Peyer's patch (tissue), 4 donors: ENCODE measurements around the gene SEMA5B. TPM values are rescaled to one million over a fixed set of nuclear protein-coding genes. Genes with fewer than 3 reads are reported as not detected.

ENCODE experiments used
- DNase-seq, 3 donors: peaks; one replicate each; pipeline ENCODE4 v3.0.0-alpha.2; 2017 to 2019
- H3K27ac ChIP-seq, 4 donors: fragments of 200-600 bp; sonication (generic); one replicate each; pipeline ENCODE4 v1.5.1; 2016 to 2019
- H3K27me3 ChIP-seq, 2 donors: fragments of 200-600 bp; sonication (generic); one replicate each; pipeline ENCODE4 v1.5.1; 2019
- H3K36me3 ChIP-seq, 3 donors: fragments of 200-600 bp; sonication (generic); one replicate each; pipeline ENCODE4 v1.5.1; 2016 to 2019
- H3K4me1 ChIP-seq, 4 donors: fragments of 200-600 bp; sonication (generic); one replicate each; pipeline ENCODE4 v1.5.1; 2016 to 2019
- H3K4me3 ChIP-seq, 4 donors: fragments of 200-600 bp; sonication (generic); 1 replicate in 3 of 4; 2 replicates in 1 of 4; pipeline ENCODE4 v1.5.1; 2016 to 2019; ENCODE audit warnings: mild to moderate bottlenecking in 1 of 4
- H3K9me3 ChIP-seq, 4 donors: fragments of 200-600 bp; sonication (generic); one replicate each; pipeline ENCODE4 v1.5.1; 2016 to 2019; ENCODE audit warnings: mild to moderate bottlenecking in 1 of 4
- POLR2A ChIP-seq, 2 donors: fragments of 450-650 bp; IDR thresholded peaks; one replicate each; pipeline ENCODE4 v1.5.1; 2017; ENCODE audit warnings: antibody characterized with exemption in 2 of 2, mild to moderate bottlenecking in 2 of 2, moderate library complexity in 2 of 2
- total RNA-seq, 4 donors: library from RNA; depleted of rRNA; stranded (reverse); fragments of >200 nt; gene quantifications; one replicate each; pipeline ENCODE4 v1.1.0, GENCODE V29; 2016
- TF ChIP-seq, protein P1 (sequence below), 6 experiments: fragments of 450-650 bp in 4 of 6; fragments of 200-600 bp in 2 of 6; sonication (generic) in 1 of 6; IDR thresholded peaks; one replicate each; pipeline ENCODE4 v1.5.1; 2017 to 2019; ENCODE audit warnings: antibody characterized with exemption in 6 of 6, mild to moderate bottlenecking in 3 of 6, moderate library complexity in 1 of 6

The SEMA5B gene
- total RNA-seq, 4 donors from 2014 or later: 0.54 to 6.8 (median 2.5) TPM; not detected in 1

GRCh38 chr3:123054109-123054778, 26.7 kb upstream of the SEMA5B start:
- no peak overlapping the region for H3K4me3 ChIP-seq
- no peaks in the 10 kb centered on the region for H3K4me1 ChIP-seq
- no peak for TF ChIP-seq POLR2A (IDR thresholded peaks at IDR 0.05)
- TF ChIP-seq, protein P1, sequence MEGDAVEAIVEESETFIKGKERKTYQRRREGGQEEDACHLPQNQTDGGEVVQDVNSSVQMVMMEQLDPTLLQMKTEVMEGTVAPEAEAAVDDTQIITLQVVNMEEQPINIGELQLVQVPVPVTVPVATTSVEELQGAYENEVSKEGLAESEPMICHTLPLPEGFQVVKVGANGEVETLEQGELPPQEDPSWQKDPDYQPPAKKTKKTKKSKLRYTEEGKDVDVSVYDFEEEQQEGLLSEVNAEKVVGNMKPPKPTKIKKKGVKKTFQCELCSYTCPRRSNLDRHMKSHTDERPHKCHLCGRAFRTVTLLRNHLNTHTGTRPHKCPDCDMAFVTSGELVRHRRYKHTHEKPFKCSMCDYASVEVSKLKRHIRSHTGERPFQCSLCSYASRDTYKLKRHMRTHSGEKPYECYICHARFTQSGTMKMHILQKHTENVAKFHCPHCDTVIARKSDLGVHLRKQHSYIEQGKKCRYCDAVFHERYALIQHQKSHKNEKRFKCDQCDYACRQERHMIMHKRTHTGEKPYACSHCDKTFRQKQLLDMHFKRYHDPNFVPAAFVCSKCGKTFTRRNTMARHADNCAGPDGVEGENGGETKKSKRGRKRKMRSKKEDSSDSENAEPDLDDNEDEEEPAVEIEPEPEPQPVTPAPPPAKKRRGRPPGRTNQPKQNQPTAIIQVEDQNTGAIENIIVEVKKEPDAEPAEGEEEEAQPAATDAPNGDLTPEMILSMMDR (IDR thresholded peaks at IDR 0.05): no peak
- H3K9me3 ChIP-seq: no peaks in the 10 kb centered on the region
- no peaks in the 10 kb centered on the region for H3K36me3 ChIP-seq
- no peak overlapping the region for H3K27ac ChIP-seq
- DNase-seq: no peak
- H3K27me3 ChIP-seq: no peaks in the 10 kb centered on the region

DNA sequence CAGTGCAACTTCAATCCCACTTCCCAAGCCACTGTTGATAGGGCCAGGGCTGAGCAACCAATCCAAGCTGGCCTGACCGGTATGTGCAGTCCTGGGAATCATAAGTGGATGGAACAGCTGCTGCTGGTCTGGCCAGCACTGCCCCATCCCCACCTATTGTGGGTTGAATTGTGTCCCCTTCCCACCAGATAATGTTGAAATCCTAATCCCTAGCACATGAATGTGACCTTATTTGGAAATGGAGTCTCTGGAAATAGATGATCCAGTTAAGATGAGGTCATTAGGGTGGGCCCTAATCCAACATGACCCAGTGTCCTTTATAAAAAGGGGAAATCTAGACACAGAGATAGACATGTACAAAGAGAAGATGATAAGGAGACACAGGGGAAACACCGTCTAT, 25.5 kb upstream of the SEMA5B start:
- Histone ChIP-seq H3K27me3 (no peaks in the 10 kb centered on the region), H3K36me3 (no peaks in the 10 kb centered on the region), H3K27ac (peak overlapping the region in 1 of 4 donors; percentile 22), H3K4me1 (no peaks in the 10 kb centered on the region), H3K9me3 (no peaks in the 10 kb centered on the region), H3K4me3 (no peak overlapping the region)
- DNase-seq: no peak
- TF ChIP-seq POLR2A (IDR thresholded peaks at IDR 0.05): no peak
- TF ChIP-seq, protein P1 (IDR thresholded peaks at IDR 0.05): no peak

GRCh38 chr3:123050666-123051065, 23.1 kb upstream of the SEMA5B start:
- TF ChIP-seq, protein P1 (IDR thresholded peaks at IDR 0.05): no peak
- TF ChIP-seq POLR2A (IDR thresholded peaks at IDR 0.05): no peak
- H3K36me3 ChIP-seq: no peaks in the 10 kb centered on the region
- H3K27ac ChIP-seq: no peak overlapping the region
- no peaks in the 10 kb centered on the region for H3K27me3 ChIP-seq
- no peaks in the 10 kb centered on the region for H3K4me1 ChIP-seq
- no peak for DNase-seq
- no peak overlapping the region for H3K4me3 ChIP-seq
- H3K9me3 ChIP-seq: no peaks in the 10 kb centered on the region

DNA sequence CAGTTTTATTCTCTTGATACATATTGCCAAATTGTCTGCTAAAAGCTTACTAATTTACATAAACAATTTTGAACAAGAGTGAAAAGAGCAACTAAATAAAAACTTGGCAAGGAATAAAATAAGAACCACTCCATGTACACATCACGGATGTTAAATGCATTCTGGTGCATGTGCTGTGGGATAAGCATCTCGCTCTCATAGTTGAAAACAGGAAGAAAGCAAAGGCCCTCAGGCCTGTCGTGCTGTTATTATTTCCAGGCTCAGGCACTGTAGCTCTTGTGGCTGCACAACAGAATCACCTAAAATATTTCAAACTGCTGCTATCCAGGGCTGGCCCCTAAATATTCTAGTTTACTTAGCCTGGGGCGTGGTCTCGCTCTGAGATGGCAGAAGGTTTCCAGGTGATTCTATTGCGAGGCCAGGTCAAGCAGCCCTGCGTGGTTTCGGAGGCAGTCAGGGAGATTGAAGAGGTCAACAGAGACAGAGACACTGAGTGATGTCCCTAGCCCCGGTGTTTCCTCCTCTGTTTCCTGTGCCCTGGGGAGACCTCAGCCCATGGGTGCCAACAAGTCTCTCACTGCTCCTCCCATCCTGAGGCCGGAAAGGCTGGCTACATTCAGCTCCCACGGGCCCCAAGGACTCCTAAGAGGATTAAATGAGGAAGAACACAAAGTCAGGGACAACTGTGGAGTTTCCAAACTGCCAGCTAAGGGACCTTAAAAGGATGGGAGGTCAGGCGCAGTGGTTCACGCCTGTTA, 21.1 kb upstream of the SEMA5B start:
- H3K36me3 ChIP-seq: no peaks in the 10 kb centered on the region
- TF ChIP-seq, protein P1 (IDR thresholded peaks at IDR 0.05): no peak
- no peak for TF ChIP-seq POLR2A (IDR thresholded peaks at IDR 0.05)
- no peak overlapping the region for H3K27ac ChIP-seq
- DNase-seq: no peak
- H3K4me1 ChIP-seq: no peaks in the 10 kb centered on the region
- no peaks in the 10 kb centered on the region for H3K9me3 ChIP-seq
- no peaks in the 10 kb centered on the region for H3K27me3 ChIP-seq
- H3K4me3 ChIP-seq: no peak overlapping the region

DNA sequence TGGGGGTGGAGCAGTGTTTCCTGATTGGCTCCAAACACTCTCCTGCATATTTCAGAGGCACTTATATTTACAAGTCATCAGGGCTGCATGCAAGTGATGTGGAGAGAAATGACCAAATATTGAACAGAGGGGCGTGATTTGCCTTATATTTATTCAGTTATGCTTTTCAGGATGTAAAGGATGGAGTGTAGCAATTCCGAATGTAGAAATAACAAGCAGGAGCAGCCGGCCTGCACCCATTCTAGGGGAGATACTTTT, 19.4 kb upstream of the SEMA5B start:
- no peaks in the 10 kb centered on the region for H3K4me1 ChIP-seq
- no peak overlapping the region for H3K4me3 ChIP-seq
- H3K36me3 ChIP-seq: no peaks in the 10 kb centered on the region
- no peak for DNase-seq
- H3K27ac ChIP-seq: no peak overlapping the region
- no peaks in the 10 kb centered on the region for H3K9me3 ChIP-seq
- TF ChIP-seq, protein P1 (IDR thresholded peaks at IDR 0.05): no peak
- no peak for TF ChIP-seq POLR2A (IDR thresholded peaks at IDR 0.05)
- H3K27me3 ChIP-seq: no peaks in the 10 kb centered on the region
